ENCODE measurements around the gene TYRO3. TPM values are rescaled to one million over a fixed set of nuclear protein-coding genes. Genes with fewer than 3 reads are reported as not detected.
"Not testable (repeated sequence)": the region's sequence is repeated elsewhere in the genome, so short reads cannot be mapped to it uniquely, and the experiment has no call there.

TYRO3 gene
- total RNA-seq, 2 experiments from 2014 or later, result 0.29 to 0.71 TPM

DNA sequence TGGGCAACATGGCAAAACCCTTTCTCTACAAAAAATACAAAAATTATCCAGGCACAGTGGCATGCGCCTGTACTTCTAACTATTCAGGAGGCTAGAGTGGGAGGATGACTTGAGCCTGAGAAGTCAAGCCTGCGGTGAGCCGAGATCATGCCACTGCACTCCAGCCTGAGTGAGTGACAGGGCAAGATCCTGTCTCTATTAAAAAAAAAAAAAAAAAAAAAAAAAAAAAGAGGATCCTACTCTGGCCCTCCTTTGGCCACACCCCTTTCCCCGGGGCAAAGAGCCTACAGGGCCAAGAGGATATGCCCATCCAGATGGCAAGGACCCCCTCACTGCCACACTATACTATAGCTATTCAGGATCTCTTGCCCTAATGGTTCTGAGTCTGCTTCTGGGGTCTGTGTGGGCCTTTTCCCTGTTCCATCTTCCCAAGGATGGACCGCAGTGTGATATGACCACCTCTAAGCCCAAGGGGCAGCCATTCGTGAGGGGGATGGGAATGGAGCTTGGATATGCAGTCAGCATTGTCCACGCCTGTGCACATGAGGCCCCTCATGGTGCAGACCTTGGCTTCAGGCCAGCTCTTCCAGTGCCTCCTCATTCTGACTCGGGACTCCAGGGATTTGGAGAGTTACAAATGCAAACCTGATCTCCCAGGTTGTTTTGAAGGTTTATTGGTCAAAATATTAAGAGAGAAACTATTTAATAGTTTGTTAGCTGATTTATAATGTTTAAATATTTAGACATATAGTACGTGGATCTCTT lies 7.3 kb downstream of the TYRO3 start:
- POLR2A ChIA-PET, result no interaction called here
- CTCF ChIA-PET, result interaction anchor here (0.6 to 1.6 kb wide), 3 partner anchors 8 to 284 kb away, joined by 3 to 4 read pairs (median 3); no protein-coding TSS in a partner anchor
- Mint-ChIP-seq H3K27ac (no peak overlapping the region), H3K36me3 (ENCODE audit: low read depth) (no peaks in the 10 kb centered on the region), H3K4me1 (ENCODE audit: low read depth) (no peaks in the 10 kb centered on the region), H3K9me3 (ENCODE audit: insufficient read depth) (no peaks in the 10 kb centered on the region), H3K4me3 (no peak overlapping the region), H3K27me3 (ENCODE audit: low read depth) (peaks cover 17% of the 10 kb centered on the region)
- DNase-seq (no peak), ATAC-seq (no peak)

DNA sequence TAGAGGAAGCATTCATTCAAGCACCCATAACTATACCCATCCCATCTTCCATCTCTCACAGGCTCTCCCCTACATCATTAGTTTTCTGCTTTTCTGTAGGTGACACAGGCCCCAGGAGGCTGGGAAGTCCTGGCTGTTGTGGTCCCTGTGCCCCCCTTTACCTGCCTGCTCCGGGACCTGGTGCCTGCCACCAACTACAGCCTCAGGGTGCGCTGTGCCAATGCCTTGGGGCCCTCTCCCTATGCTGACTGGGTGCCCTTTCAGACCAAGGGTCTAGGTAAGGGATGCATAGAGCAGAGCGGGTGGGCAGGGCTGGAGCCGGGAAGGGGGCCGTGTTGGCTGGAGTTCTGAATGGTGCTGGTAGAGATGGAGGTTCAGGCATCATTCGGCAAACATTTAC lies 8.2 kb downstream of the TYRO3 start:
- ATAC-seq (no peak), DNase-seq (no peak)
- Mint-ChIP-seq H3K9me3 (ENCODE audit: insufficient read depth) (no peaks in the 10 kb centered on the region), H3K27me3 (ENCODE audit: low read depth) (peaks cover 10% of the 10 kb centered on the region), H3K4me1 (ENCODE audit: low read depth) (no peaks in the 10 kb centered on the region), H3K27ac (no peak overlapping the region), H3K4me3 (no peak overlapping the region), H3K36me3 (ENCODE audit: low read depth) (no peaks in the 10 kb centered on the region)
- POLR2A ChIA-PET, result no interaction called here
- CTCF ChIA-PET, result interaction anchor here (0.6 to 1.6 kb wide), 3 partner anchors 9 to 283 kb away, joined by 3 to 4 read pairs (median 3); no protein-coding TSS in a partner anchor

DNA sequence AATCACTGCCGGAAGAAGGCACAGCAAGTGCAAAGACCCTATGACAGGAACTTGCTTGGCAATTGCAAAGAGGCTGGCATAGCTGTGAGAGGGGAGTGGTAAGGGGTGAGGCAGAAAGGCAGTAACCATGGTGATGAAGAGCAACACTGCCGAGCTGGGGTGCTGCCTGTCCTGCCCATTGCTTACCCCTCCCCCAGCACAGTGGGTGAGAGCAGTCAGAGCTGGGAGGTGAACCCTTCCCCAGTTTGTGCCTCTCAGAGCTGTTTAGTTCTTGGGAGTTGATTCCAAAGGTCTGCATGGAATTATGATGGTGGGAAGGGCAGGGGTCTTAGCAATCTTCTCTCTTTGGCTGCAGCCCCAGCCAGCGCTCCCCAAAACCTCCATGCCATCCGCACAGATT lies 8.8 kb downstream of the TYRO3 start:
- Mint-ChIP-seq H3K4me1 (ENCODE audit: low read depth) (no peaks in the 10 kb centered on the region), H3K27me3 (ENCODE audit: low read depth) (peaks cover 10% of the 10 kb centered on the region), H3K27ac (no peak overlapping the region), H3K9me3 (ENCODE audit: insufficient read depth) (no peaks in the 10 kb centered on the region), H3K36me3 (ENCODE audit: low read depth) (no peaks in the 10 kb centered on the region), H3K4me3 (no peak overlapping the region)
- ATAC-seq (no peak), DNase-seq (no peak)
- ChIA-PET CTCF (no interaction called here), POLR2A (no interaction called here)

DNA sequence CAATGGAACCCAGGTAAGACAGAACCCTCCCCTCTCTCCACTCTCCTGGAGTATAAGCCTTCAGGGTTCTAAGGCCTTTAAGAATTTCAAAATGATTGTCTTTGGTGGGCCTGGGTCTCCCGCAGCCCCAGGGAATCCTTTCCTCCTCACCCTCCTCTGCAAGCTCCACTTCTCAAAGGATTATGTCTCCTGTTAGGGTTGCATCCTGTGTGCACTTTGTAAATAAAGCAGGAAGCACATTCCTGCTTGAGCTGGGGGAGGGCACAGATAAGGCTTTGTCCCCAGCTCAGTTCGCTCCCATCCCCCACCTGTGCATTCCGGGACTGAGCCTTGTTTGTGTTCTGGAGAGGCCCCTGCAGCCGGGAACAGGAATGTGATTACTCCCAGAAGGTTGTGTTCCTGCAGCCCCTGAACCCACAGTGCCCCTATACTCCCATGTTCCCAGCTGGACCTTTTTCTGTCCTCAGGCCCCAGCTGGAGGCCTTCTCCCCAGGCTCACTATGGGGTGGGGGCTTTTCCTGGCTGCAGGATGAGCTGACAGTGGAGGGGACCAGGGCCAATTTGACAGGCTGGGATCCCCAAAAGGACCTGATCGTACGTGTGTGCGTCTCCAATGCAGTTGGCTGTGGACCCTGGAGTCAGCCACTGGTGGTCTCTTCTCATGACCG lies 9.5 kb downstream of the TYRO3 start:
- Mint-ChIP-seq H3K36me3 (ENCODE audit: low read depth) (no peaks in the 10 kb centered on the region), H3K27me3 (ENCODE audit: low read depth) (peaks cover 5% of the 10 kb centered on the region), H3K9me3 (ENCODE audit: insufficient read depth) (no peaks in the 10 kb centered on the region), H3K4me1 (ENCODE audit: low read depth) (no peaks in the 10 kb centered on the region), H3K4me3 (no peak overlapping the region), H3K27ac (no peak overlapping the region)
- no peak for DNase-seq
- ATAC-seq, result no peak
- CTCF ChIA-PET, result interaction anchor here (0.7 to 1.0 kb wide), 2 partner anchors 9 to 128 kb away, joined by 3 read pairs; no protein-coding TSS in a partner anchor
- POLR2A ChIA-PET, result no interaction called here

GRCh38 chr15:41569232-41569631 lies 10.2 kb downstream of the TYRO3 start:
- H3K36me3 Mint-ChIP-seq (ENCODE audit: low read depth); H3K4me1 Mint-ChIP-seq (ENCODE audit: low read depth); ATAC-seq; POLR2A ChIA-PET; H3K4me3 Mint-ChIP-seq; H3K27me3 Mint-ChIP-seq (ENCODE audit: low read depth); H3K27ac Mint-ChIP-seq; H3K9me3 Mint-ChIP-seq (ENCODE audit: insufficient read depth); DNase-seq: not testable (repeated sequence)
- CTCF ChIA-PET, result interaction anchor here (1.0 to 1.3 kb wide), 2 partner anchors 11 to 127 kb away, joined by 3 to 5 read pairs; no protein-coding TSS in a partner anchor

DNA sequence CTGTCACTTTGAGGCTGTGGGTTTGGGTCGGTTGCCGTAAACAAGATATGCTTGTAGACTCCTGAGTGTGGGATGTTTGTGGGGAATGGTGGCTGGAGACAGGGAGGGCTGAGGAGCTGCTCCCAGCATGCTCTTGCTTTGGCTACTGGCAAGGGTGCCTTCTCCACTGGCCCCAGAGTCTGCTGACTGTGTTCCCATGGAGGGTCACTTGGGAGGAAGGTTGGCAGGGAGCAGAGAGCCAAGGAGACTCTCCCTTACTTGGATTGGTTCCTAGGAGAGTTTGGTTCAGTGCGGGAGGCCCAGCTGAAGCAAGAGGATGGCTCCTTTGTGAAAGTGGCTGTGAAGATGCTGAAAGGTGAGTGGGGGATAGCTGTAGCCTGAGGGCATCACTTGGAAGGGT lies 11.8 kb downstream of the TYRO3 start:
- ATAC-seq (no peak), DNase-seq (no peak)
- ChIA-PET CTCF (interaction anchor here (1.4 kb wide), 1 partner anchor 15 kb away, joined by 3 read pairs; no protein-coding TSS in a partner anchor), POLR2A (no interaction called here)
- H3K4me3 Mint-ChIP-seq, result no peak overlapping the region
- H3K36me3 Mint-ChIP-seq (ENCODE audit: low read depth), result no peaks in the 10 kb centered on the region
- peaks cover 3% of the 10 kb centered on the region for H3K27me3 Mint-ChIP-seq (ENCODE audit: low read depth)
- H3K9me3 Mint-ChIP-seq (ENCODE audit: insufficient read depth), result no peaks in the 10 kb centered on the region
- no peak overlapping the region for H3K27ac Mint-ChIP-seq
- H3K4me1 Mint-ChIP-seq (ENCODE audit: low read depth), result no peaks in the 10 kb centered on the region

DNA sequence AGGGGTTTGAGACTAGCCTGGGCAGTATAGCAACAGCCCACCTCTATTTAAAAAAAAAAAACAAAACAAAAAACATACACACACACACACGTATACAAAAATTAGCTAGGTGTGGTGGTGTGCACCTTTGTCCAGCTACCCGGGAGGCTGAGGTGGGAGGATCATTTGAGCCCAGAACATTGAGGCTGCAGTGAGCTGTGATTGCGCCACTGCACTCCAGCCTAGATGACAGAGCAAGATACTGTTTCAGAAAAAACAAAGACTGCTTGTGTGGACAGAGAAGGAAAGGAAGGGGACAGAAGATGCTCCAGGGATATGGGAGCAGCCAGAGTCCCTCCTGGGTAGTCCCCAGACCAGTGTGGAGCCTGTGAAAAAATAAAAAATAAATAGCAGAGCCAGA lies 12.9 kb downstream of the TYRO3 start:
- Mint-ChIP-seq H3K27me3 (ENCODE audit: low read depth) (peaks cover 3% of the 10 kb centered on the region), H3K4me3 (no peak overlapping the region), H3K9me3 (ENCODE audit: insufficient read depth) (no peaks in the 10 kb centered on the region), H3K27ac (no peak overlapping the region), H3K4me1 (ENCODE audit: low read depth) (no peaks in the 10 kb centered on the region), H3K36me3 (ENCODE audit: low read depth) (no peaks in the 10 kb centered on the region)
- ChIA-PET CTCF (interaction anchor here (1.4 kb wide), 1 partner anchor 14 kb away, joined by 3 read pairs; no protein-coding TSS in a partner anchor), POLR2A (no interaction called here)
- DNase-seq, result no peak
- no peak for ATAC-seq

DNA sequence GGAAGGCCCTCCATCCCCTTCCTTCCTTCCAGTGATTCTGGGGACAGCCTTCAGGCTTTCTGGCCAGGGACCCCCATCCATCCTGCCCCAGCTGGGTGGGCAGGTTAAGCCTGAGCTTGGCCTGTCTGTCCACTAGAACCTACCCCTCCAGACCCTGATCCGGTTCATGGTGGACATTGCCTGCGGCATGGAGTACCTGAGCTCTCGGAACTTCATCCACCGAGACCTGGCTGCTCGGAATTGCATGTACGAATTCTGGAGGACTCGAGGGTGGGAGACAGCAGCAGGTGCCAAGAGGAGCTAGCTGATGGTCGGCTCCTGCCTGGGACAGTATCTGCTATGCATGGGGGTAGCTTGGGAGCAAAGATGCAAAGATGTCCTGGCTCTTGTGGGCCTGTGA lies 13.9 kb downstream of the TYRO3 start:
- Mint-ChIP-seq H3K9me3 (ENCODE audit: insufficient read depth) (no peaks in the 10 kb centered on the region), H3K4me3 (no peak overlapping the region), H3K27me3 (ENCODE audit: low read depth) (peaks cover 3% of the 10 kb centered on the region), H3K27ac (no peak overlapping the region), H3K4me1 (ENCODE audit: low read depth) (no peaks in the 10 kb centered on the region), H3K36me3 (ENCODE audit: low read depth) (no peaks in the 10 kb centered on the region)
- ChIA-PET POLR2A (no interaction called here), CTCF (no interaction called here)
- DNase-seq, result no peak
- ATAC-seq, result no peak

GRCh38 chr15:41573396-41573795 lies 14.4 kb downstream of the TYRO3 start:
- Mint-ChIP-seq H3K4me3 (no peak overlapping the region), H3K27me3 (ENCODE audit: low read depth) (peaks cover 3% of the 10 kb centered on the region), H3K36me3 (ENCODE audit: low read depth) (no peaks in the 10 kb centered on the region), H3K27ac (no peak overlapping the region), H3K4me1 (ENCODE audit: low read depth) (no peaks in the 10 kb centered on the region), H3K9me3 (ENCODE audit: insufficient read depth) (no peaks in the 10 kb centered on the region)
- no peak for ATAC-seq
- DNase-seq, result no peak
- CTCF ChIA-PET, result no interaction called here
- POLR2A ChIA-PET, result no interaction called here

GRCh38 chr15:41574158-41574557 lies 15.1 kb downstream of the TYRO3 start:
- ChIA-PET CTCF (no interaction called here), POLR2A (no interaction called here)
- ATAC-seq (no peak), DNase-seq (no peak)
- Mint-ChIP-seq H3K4me1 (ENCODE audit: low read depth) (no peaks in the 10 kb centered on the region), H3K27me3 (ENCODE audit: low read depth) (peaks cover 3% of the 10 kb centered on the region), H3K27ac (no peak overlapping the region), H3K9me3 (ENCODE audit: insufficient read depth) (no peaks in the 10 kb centered on the region), H3K4me3 (no peak overlapping the region), H3K36me3 (ENCODE audit: low read depth) (no peaks in the 10 kb centered on the region)

GRCh38 chr15:41575282-41575681 lies 16.3 kb downstream of the TYRO3 start:
- Mint-ChIP-seq H3K4me3 (no peak overlapping the region), H3K9me3 (ENCODE audit: insufficient read depth) (no peaks in the 10 kb centered on the region), H3K36me3 (ENCODE audit: low read depth) (no peaks in the 10 kb centered on the region), H3K27ac (no peak overlapping the region), H3K27me3 (ENCODE audit: low read depth) (no peaks in the 10 kb centered on the region), H3K4me1 (ENCODE audit: low read depth) (no peaks in the 10 kb centered on the region)
- ATAC-seq (no peak), DNase-seq (no peak)
- CTCF ChIA-PET, result interaction anchor here (1.6 kb wide), 1 partner anchor 10 kb away, joined by 4 read pairs; no protein-coding TSS in a partner anchor
- POLR2A ChIA-PET, result no interaction called here
